Nephron (organoid): ENCODE data around the gene ABHD5.

Experiments
- H3K27ac Mint-ChIP-seq, 3 experiments: 2 replicates each; pipeline ENCODE4 v1.8.0; 2020; ENCODE audit warnings: mixed read lengths in 3 of 3, mild to moderate bottlenecking in 2 of 3, moderate library complexity in 1 of 3
- H3K27me3 Mint-ChIP-seq: 2 replicates; pipeline ENCODE4 v1.8.0; 2021; ENCODE audit warnings: low read depth, mild to moderate bottlenecking, moderate library complexity, mixed read lengths
- H3K36me3 Mint-ChIP-seq: 2 replicates; pipeline ENCODE4 v1.8.0; 2020; ENCODE audit warnings: low read depth, mixed read lengths
- H3K4me1 Mint-ChIP-seq: 2 replicates; pipeline ENCODE4 v1.8.0; 2020; ENCODE audit warnings: mixed read lengths
- H3K4me3 Mint-ChIP-seq, 3 experiments: 2 replicates each; pipeline ENCODE4 v1.8.0; 2020; ENCODE audit warnings: mild to moderate bottlenecking in 3 of 3, mixed read lengths in 3 of 3, moderate library complexity in 2 of 3
- H3K9me3 Mint-ChIP-seq: 2 replicates; pipeline ENCODE4 v1.8.0; 2020; ENCODE audit warnings: mixed read lengths
- CTCF ChIP-seq, 3 experiments: fragments of 200-600 bp; sonication (generic); IDR thresholded peaks; one replicate each; pipeline ENCODE4 v1.5.0; 2021; ENCODE audit warnings: antibody characterized with exemption in 3 of 3; ENCODE audit not compliant: unreplicated experiment in 3 of 3

Gene ABHD5

DNA sequence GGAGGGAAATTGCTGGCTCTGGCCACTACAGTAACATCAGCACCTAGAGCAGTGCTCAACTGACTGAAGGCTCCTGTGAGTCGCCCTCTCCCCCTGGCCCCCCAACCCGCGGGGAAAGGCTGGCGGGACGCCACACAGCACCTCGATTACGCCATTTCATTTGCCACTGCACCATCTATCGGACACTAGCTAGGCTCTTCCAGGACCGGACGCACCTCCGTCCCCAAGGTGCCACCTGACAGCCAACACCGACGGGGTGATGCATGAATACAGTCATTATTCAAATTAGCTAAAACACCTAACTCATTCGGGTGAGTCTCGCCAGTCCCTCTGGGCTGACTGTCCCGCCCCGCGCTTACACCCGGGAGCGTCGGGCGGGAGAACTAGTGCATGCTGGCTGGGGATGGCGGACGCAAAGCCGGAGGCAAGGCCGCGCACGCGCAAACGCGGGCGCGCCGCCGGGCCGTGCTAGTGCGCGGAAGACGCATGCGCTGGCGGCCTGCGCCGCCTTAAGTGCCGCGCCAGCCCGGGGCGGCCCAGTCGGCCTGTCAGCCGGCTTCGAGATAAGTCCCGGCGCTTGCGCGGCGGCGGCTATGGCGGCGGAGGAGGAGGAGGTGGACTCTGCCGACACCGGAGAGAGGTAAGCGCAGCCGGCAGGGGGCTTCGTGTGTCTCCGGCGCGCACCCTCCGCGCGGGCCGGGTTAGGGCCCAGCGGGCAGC is at the start of gene ABHD5:
Gene ABHD5, plus strand, starts transcription at position 539 of the 720 bp plus-strand sequence. Its CDS starts 55 bp downstream, at position 594.
- peak in 1 of 3 experiments; percentile 49 for TF ChIP-seq CTCF (IDR thresholded peaks at IDR 0.05; ENCODE audit: unreplicated experiment in 3 of 3)
- Mint-ChIP-seq H3K27ac (peak within 1 kb of the TSS; percentile 90 to 96 (median 94)), H3K4me3 (peak within 1 kb of the TSS; percentile 90 to 98 (median 96)), H3K36me3 (no peaks in the 10 kb centered on the region), H3K27me3 (peaks cover 15% of the 10 kb centered on the region), H3K4me1 (peaks cover 20% of the 10 kb centered on the region), H3K9me3 (no peaks in the 10 kb centered on the region)

DNA sequence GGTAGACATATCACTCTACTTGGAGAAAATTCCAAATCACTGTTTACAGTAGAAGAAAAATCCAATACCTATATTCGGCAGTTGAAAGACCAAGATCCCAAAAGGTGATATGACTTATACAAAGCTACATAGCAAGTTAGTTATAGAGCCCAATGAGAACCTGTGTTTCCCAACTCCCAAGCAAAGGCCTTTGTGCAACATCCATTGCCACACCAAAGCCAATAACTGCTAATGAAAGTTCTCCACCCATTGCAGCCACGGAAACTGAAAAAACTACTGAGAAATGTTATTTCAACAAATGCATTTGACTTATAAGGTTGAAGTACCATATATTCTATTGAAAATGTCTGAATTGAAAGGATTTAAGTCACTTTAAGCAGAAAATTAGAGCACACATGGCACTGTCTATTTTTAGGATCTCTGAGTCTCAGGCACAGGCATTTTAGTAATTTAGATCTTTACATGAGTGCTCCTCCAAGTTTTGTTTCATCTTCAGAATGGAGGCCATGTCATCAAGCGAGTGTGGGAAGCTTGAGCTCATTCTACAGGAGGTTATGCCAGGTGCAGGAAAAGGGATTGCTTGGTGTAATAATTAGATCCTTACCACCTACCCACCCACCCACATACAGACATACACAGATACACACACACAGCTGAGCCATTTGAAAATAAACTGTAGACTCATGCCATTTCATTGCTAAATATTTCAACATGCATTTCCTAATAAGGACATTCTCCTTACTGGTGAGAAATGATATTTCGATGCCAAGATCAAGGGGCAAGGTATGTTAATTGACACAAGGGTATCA is 49.2 kb upstream of the ABHD5 start:
- Mint-ChIP-seq H3K4me3 (no peak overlapping the region), H3K27ac (no peak overlapping the region), H3K9me3 (no peaks in the 10 kb centered on the region), H3K4me1 (peaks cover 5% of the 10 kb centered on the region), H3K36me3 (no peaks in the 10 kb centered on the region), H3K27me3 (peaks cover 3% of the 10 kb centered on the region)
- TF ChIP-seq CTCF (IDR thresholded peaks at IDR 0.05; ENCODE audit: unreplicated experiment in 3 of 3), result no peak

DNA sequence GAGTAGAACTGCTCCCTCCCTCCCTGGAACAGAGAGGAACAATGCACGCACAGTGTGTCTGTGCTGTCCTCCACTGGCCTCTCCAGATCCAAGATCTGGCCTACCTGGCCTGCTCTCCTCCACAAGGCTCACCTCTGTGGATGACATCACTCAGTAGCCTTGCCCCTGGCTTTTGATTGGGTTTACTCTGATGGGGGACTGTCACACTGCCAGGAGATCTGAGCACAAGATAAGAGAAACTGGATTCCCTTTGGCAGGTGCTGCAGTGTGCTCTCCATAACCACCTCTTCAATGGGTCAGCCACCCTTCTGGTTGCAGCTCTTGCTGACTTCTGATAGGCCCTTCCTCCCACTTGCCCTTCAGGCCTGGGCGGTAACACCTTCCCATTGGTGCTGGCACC is 46.3 kb upstream of the ABHD5 start:
- no peaks in the 10 kb centered on the region for H3K36me3 Mint-ChIP-seq

DNA sequence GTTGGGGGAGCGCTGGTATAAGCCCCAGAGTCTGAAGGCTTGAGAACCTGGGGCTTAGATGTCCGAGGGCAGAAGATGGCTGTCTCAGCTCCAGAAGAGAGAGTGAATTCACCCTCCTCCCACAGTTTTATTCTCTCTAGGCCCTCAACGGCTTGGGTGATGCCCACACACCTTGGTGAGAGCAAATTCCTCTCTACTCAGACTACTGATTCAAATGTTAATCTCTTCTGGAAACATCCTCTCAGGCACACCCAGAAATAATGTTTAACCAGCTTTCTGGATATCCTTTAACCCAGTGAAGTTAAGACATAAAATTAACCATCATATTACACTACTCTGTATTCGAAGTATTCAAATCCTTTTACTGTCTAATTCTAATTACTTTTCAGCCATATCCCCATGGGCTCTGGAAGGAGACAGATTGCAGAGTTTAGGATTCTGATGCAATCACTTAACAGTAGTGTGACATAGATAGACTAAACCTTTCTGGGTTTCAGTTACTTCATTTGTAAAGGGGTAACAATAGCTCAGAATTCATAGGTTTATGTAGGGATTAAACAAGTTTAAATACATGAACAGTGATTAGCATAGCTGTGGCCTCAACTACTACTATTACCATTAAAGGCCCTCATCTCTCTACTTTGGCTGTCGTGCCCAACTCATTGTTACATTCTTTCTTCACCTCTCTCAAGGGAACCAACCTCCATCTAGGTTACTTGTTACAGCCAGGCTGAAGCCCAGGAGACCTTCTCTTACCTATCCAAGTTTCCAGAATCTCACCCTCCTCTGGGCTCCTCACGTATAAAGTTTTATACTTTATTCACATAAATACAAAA is 43.2 kb upstream of the ABHD5 start:
- Mint-ChIP-seq H3K27me3 (no peaks in the 10 kb centered on the region), H3K4me3 (no peak overlapping the region), H3K36me3 (no peaks in the 10 kb centered on the region), H3K27ac (peak overlapping the region; percentile 32 to 64 (median 62)), H3K4me1 (peaks cover 5% of the 10 kb centered on the region), H3K9me3 (no peaks in the 10 kb centered on the region)
- TF ChIP-seq CTCF (IDR thresholded peaks at IDR 0.05; ENCODE audit: unreplicated experiment in 3 of 3), result no peak

More for the DNA sequence above, 46.3 kb upstream of the ABHD5 start:
- Mint-ChIP-seq H3K9me3 (no peaks in the 10 kb centered on the region), H3K4me1 (peaks cover 10% of the 10 kb centered on the region), H3K27me3 (peaks cover 3% of the 10 kb centered on the region), H3K4me3 (no peak overlapping the region), H3K27ac (no peak overlapping the region)
- TF ChIP-seq CTCF (IDR thresholded peaks at IDR 0.05; ENCODE audit: unreplicated experiment in 3 of 3), result no peak

- H3K27ac Mint-ChIP-seq, result no peak overlapping the region
- no peak overlapping the region for H3K4me3 Mint-ChIP-seq
- no peaks in the 10 kb centered on the region for H3K9me3 Mint-ChIP-seq
- no peaks in the 10 kb centered on the region for H3K27me3 Mint-ChIP-seq
- no peaks in the 10 kb centered on the region for H3K36me3 Mint-ChIP-seq
- TF ChIP-seq CTCF (IDR thresholded peaks at IDR 0.05; ENCODE audit: unreplicated experiment in 3 of 3), result no peak
- peaks cover 5% of the 10 kb centered on the region for H3K4me1 Mint-ChIP-seq
Observed at GRCh38 chr3:43648957-43649356, 41.8 kb upstream of the ABHD5 start.
